WTC11 (cell line): ENCODE results near the gene HOXD10. TPM values are rescaled to one million over a fixed set of nuclear protein-coding genes. Genes with fewer than 3 reads are reported as not detected.

Experiments used
- ATAC-seq: fragments of 200-7000 bp; cut with Tn5 transposase; 2 replicates; pipeline ENCODE4 v1.10.0; 2021; ENCODE audit warnings: mild to moderate bottlenecking, moderate library complexity
- CTCF ChIA-PET: fragments of 300-600 bp; sonication (Branson Sonifier 250); formaldehyde crosslinking; loops from one replicate; lab custom pipeline; 2021; ENCODE audit warnings: antibody characterized with exemption; lab: Charles Lee
- POLR2A ChIA-PET: fragments of 350-600 bp; sonication (Branson Sonifier 250); formaldehyde crosslinking; loops from one replicate; lab custom pipeline; 2021; ENCODE audit warnings: antibody characterized with exemption; lab: Charles Lee
- DNase-seq: peaks from one replicate; pipeline ENCODE4 v3.0.0; 2021; ENCODE audit warnings: low spot score
- H3K27ac Mint-ChIP-seq: 2 replicates; pipeline ENCODE4 v1.8.0; 2021; ENCODE audit warnings: mixed read lengths
- H3K27me3 Mint-ChIP-seq: 2 replicates; pipeline ENCODE4 v1.8.0; 2021; ENCODE audit warnings: low read depth, mild to moderate bottlenecking, moderate library complexity, mixed read lengths
- H3K36me3 Mint-ChIP-seq: 2 replicates; pipeline ENCODE4 v1.8.0; 2021; ENCODE audit warnings: mixed read lengths
- H3K4me1 Mint-ChIP-seq: 2 replicates; pipeline ENCODE4 v1.8.0; 2022; ENCODE audit warnings: mixed read lengths
- H3K4me3 Mint-ChIP-seq: 2 replicates; pipeline ENCODE4 v1.8.0; 2021; ENCODE audit warnings: mild to moderate bottlenecking, moderate library complexity, mixed read lengths
- H3K9me3 Mint-ChIP-seq: 2 replicates; pipeline ENCODE4 v1.8.0; 2021; ENCODE audit warnings: mixed read lengths
- ELF4 ChIP-seq: sonication (generic); formaldehyde crosslinking; IDR thresholded peaks from 2 replicates; pipeline ENCODE4 v1.8.1; 2022; ENCODE audit warnings: low read depth, mild to moderate bottlenecking, moderate library complexity, missing genetic modification reagents
- MYBL2 ChIP-seq: sonication (generic); formaldehyde crosslinking; IDR thresholded peaks from 2 replicates; pipeline ENCODE4 v1.8.1; 2023; ENCODE audit warnings: mild to moderate bottlenecking, moderate library complexity, missing genetic modification reagents
- NR1H2 ChIP-seq: sonication (generic); formaldehyde crosslinking; IDR thresholded peaks from 2 replicates; pipeline ENCODE4 v1.9.0; 2021; ENCODE audit warnings: mild to moderate bottlenecking, moderate library complexity, missing genetic modification reagents
- NR2C2 ChIP-seq: sonication (generic); formaldehyde crosslinking; IDR thresholded peaks from 2 replicates; pipeline ENCODE4 v1.8.0; 2022; ENCODE audit warnings: mild to moderate bottlenecking, missing genetic modification reagents
- PRRX2 ChIP-seq: fragments of 250-450 bp; sonication (Bioruptor Pico); IDR thresholded peaks from 2 replicates; pipeline ENCODE4 v1.8.0; 2021; ENCODE audit warnings: mild to moderate bottlenecking
- SMAD4 ChIP-seq: sonication (generic); formaldehyde crosslinking; IDR thresholded peaks from 2 replicates; pipeline ENCODE4 v1.8.0; 2022; ENCODE audit warnings: mild to moderate bottlenecking, missing genetic modification reagents
- TEAD4 ChIP-seq: sonication (generic); formaldehyde crosslinking; IDR thresholded peaks from 2 replicates; pipeline ENCODE4 v1.8.0; 2022; ENCODE audit warnings: mild to moderate bottlenecking, missing genetic modification reagents
- ZNF671 ChIP-seq: fragments of 250-450 bp; sonication (Bioruptor Pico); IDR thresholded peaks from 2 replicates; pipeline ENCODE4 v1.8.0; 2021; ENCODE audit warnings: mild to moderate bottlenecking
- total RNA-seq: library from RNA; stranded (reverse); gene quantifications from 3 replicates; pipeline ENCODE4 v1.2.3, GENCODE V29; 2021
- TF ChIP-seq, protein P1 (sequence below): fragments of 250-450 bp; sonication (Bioruptor Pico); IDR thresholded peaks from 2 replicates; pipeline ENCODE4 v1.9.0; 2021; ENCODE audit warnings: mild to moderate bottlenecking, borderline replicate concordance
- TF ChIP-seq, protein P2 (sequence below): sonication (generic); formaldehyde crosslinking; IDR thresholded peaks from 2 replicates; pipeline ENCODE4 v1.8.0; 2022; ENCODE audit warnings: missing genetic modification reagents
- TF ChIP-seq, protein P3 (sequence below): sonication (generic); formaldehyde crosslinking; IDR thresholded peaks from 2 replicates; pipeline ENCODE4 v1.8.1; 2023; ENCODE audit warnings: mild to moderate bottlenecking, missing genetic modification reagents
- TF ChIP-seq, protein P4 (sequence below): sonication (generic); formaldehyde crosslinking; IDR thresholded peaks from 2 replicates; pipeline ENCODE4 v1.8.1; 2023; ENCODE audit warnings: mild to moderate bottlenecking, moderate library complexity, missing genetic modification reagents
- TF ChIP-seq, protein P5 (sequence below): sonication (generic); formaldehyde crosslinking; IDR thresholded peaks from 2 replicates; pipeline ENCODE4 v1.8.0; 2022; ENCODE audit warnings: mild to moderate bottlenecking, missing genetic modification reagents
- TF ChIP-seq, protein P6 (sequence below): sonication (generic); formaldehyde crosslinking; IDR thresholded peaks from 2 replicates; pipeline ENCODE4 v1.8.1; 2022; ENCODE audit warnings: low read depth, missing genetic modification reagents, borderline replicate concordance

Gene HOXD10
- total RNA-seq, 1 experiment from 2014 or later, result not detected

DNA sequence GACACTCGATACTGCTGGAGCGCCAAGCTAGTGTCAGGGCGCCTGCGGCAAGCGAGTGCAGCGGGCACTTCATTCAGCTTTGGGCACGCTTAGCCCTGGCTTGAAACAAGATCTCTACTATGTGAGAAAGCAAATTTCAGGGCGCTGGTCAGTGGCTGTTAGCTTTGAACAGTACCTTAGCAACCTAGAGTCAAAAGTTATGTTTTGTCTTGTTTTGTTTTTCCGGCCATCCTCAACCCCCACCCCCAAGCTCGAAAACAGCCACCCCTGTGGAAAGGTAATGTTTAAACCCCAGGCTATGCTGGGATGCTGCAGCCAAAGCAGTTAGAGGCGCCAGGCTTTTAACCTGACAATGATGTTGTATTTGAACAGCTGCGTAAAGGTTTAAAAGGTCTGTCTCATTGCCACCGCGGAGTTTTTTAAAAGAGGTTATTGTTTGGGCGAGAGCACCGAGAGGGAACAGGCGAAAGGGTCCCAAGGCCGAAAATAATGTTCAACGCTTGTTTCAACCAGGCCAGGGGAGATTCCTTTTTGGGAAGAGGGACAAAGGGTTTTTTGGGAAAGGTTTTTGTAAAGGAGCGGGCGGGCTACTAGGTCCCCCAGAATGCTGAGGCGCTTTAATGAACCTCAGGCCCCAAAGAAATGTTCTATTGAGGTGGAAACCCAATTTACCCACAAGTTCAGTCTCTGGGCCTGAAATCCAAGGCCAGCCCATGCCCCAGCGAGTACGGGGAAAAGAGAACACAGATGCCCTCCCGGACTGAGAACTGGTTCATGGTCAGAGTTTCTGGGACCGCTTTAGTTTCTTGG is 2.3 kb upstream of the HOXD10 start:
- ATAC-seq, result no peak
- 0 out of 2 replicates have a peak, but pooled peaks cover 7% of the 10 kb centered on the region for H3K36me3 Mint-ChIP-seq
- POLR2A ChIA-PET, result no interaction called here
- no peak overlapping the region for H3K27ac Mint-ChIP-seq
- no peak for TF ChIP-seq TEAD4
- TF ChIP-seq SMAD4, result no peak
- TF ChIP-seq, protein P1, sequence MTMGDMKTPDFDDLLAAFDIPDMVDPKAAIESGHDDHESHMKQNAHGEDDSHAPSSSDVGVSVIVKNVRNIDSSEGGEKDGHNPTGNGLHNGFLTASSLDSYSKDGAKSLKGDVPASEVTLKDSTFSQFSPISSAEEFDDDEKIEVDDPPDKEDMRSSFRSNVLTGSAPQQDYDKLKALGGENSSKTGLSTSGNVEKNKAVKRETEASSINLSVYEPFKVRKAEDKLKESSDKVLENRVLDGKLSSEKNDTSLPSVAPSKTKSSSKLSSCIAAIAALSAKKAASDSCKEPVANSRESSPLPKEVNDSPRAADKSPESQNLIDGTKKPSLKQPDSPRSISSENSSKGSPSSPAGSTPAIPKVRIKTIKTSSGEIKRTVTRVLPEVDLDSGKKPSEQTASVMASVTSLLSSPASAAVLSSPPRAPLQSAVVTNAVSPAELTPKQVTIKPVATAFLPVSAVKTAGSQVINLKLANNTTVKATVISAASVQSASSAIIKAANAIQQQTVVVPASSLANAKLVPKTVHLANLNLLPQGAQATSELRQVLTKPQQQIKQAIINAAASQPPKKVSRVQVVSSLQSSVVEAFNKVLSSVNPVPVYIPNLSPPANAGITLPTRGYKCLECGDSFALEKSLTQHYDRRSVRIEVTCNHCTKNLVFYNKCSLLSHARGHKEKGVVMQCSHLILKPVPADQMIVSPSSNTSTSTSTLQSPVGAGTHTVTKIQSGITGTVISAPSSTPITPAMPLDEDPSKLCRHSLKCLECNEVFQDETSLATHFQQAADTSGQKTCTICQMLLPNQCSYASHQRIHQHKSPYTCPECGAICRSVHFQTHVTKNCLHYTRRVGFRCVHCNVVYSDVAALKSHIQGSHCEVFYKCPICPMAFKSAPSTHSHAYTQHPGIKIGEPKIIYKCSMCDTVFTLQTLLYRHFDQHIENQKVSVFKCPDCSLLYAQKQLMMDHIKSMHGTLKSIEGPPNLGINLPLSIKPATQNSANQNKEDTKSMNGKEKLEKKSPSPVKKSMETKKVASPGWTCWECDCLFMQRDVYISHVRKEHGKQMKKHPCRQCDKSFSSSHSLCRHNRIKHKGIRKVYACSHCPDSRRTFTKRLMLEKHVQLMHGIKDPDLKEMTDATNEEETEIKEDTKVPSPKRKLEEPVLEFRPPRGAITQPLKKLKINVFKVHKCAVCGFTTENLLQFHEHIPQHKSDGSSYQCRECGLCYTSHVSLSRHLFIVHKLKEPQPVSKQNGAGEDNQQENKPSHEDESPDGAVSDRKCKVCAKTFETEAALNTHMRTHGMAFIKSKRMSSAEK (CRISPR knock-in tag), result no peak
- TF ChIP-seq, protein P2, sequence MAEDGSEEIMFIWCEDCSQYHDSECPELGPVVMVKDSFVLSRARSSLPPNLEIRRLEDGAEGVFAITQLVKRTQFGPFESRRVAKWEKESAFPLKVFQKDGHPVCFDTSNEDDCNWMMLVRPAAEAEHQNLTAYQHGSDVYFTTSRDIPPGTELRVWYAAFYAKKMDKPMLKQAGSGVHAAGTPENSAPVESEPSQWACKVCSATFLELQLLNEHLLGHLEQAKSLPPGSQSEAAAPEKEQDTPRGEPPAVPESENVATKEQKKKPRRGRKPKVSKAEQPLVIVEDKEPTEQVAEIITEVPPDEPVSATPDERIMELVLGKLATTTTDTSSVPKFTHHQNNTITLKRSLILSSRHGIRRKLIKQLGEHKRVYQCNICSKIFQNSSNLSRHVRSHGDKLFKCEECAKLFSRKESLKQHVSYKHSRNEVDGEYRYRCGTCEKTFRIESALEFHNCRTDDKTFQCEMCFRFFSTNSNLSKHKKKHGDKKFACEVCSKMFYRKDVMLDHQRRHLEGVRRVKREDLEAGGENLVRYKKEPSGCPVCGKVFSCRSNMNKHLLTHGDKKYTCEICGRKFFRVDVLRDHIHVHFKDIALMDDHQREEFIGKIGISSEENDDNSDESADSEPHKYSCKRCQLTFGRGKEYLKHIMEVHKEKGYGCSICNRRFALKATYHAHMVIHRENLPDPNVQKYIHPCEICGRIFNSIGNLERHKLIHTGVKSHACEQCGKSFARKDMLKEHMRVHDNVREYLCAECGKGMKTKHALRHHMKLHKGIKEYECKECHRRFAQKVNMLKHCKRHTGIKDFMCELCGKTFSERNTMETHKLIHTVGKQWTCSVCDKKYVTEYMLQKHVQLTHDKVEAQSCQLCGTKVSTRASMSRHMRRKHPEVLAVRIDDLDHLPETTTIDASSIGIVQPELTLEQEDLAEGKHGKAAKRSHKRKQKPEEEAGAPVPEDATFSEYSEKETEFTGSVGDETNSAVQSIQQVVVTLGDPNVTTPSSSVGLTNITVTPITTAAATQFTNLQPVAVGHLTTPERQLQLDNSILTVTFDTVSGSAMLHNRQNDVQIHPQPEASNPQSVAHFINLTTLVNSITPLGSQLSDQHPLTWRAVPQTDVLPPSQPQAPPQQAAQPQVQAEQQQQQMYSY, result no peak
- no peak for TF ChIP-seq MYBL2 (CRISPR knock-in tag)
- TF ChIP-seq, protein P3, sequence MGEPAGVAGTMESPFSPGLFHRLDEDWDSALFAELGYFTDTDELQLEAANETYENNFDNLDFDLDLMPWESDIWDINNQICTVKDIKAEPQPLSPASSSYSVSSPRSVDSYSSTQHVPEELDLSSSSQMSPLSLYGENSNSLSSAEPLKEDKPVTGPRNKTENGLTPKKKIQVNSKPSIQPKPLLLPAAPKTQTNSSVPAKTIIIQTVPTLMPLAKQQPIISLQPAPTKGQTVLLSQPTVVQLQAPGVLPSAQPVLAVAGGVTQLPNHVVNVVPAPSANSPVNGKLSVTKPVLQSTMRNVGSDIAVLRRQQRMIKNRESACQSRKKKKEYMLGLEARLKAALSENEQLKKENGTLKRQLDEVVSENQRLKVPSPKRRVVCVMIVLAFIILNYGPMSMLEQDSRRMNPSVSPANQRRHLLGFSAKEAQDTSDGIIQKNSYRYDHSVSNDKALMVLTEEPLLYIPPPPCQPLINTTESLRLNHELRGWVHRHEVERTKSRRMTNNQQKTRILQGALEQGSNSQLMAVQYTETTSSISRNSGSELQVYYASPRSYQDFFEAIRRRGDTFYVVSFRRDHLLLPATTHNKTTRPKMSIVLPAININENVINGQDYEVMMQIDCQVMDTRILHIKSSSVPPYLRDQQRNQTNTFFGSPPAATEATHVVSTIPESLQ (CRISPR knock-in tag), result no peak
- TF ChIP-seq, protein P4, sequence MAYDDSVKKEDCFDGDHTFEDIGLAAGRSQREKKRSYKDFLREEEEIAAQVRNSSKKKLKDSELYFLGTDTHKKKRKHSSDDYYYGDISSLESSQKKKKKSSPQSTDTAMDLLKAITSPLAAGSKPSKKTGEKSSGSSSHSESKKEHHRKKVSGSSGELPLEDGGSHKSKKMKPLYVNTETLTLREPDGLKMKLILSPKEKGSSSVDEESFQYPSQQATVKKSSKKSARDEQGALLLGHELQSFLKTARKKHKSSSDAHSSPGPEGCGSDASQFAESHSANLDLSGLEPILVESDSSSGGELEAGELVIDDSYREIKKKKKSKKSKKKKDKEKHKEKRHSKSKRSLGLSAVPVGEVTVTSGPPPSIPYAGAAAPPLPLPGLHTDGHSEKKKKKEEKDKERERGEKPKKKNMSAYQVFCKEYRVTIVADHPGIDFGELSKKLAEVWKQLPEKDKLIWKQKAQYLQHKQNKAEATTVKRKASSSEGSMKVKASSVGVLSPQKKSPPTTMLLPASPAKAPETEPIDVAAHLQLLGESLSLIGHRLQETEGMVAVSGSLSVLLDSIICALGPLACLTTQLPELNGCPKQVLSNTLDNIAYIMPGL, result no peak
- no peak for TF ChIP-seq ELF4 (CRISPR knock-in tag)
- TF ChIP-seq, protein P5, sequence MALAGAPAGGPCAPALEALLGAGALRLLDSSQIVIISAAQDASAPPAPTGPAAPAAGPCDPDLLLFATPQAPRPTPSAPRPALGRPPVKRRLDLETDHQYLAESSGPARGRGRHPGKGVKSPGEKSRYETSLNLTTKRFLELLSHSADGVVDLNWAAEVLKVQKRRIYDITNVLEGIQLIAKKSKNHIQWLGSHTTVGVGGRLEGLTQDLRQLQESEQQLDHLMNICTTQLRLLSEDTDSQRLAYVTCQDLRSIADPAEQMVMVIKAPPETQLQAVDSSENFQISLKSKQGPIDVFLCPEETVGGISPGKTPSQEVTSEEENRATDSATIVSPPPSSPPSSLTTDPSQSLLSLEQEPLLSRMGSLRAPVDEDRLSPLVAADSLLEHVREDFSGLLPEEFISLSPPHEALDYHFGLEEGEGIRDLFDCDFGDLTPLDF (CRISPR knock-in tag), result no peak
- no peak for TF ChIP-seq NR1H2
- no peak for TF ChIP-seq ZNF671
- no peak for TF ChIP-seq NR2C2 (CRISPR knock-in tag)
- TF ChIP-seq, protein P6, sequence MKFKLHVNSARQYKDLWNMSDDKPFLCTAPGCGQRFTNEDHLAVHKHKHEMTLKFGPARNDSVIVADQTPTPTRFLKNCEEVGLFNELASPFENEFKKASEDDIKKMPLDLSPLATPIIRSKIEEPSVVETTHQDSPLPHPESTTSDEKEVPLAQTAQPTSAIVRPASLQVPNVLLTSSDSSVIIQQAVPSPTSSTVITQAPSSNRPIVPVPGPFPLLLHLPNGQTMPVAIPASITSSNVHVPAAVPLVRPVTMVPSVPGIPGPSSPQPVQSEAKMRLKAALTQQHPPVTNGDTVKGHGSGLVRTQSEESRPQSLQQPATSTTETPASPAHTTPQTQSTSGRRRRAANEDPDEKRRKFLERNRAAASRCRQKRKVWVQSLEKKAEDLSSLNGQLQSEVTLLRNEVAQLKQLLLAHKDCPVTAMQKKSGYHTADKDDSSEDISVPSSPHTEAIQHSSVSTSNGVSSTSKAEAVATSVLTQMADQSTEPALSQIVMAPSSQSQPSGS (CRISPR knock-in tag), result no peak
- TF ChIP-seq PRRX2 (CRISPR knock-in tag), result no peak
- TF ChIP-seq, all 79 proteins: peak for 0
- H3K4me1 Mint-ChIP-seq, result peaks cover 22% of the 10 kb centered on the region
- H3K4me3 Mint-ChIP-seq, result no peak overlapping the region
- no peak for DNase-seq
- H3K27me3 Mint-ChIP-seq, result peaks cover 100% of the 10 kb centered on the region
- peaks cover 4% of the 10 kb centered on the region for H3K9me3 Mint-ChIP-seq
- CTCF ChIA-PET, result interaction anchor here (1.4 to 1.7 kb wide), 3 partner anchors 13 to 26 kb away, joined by 6 to 9 read pairs (median 6); no protein-coding TSS in a partner anchor
